ENCODE results near the gene PAX8.

The PAX8 gene

GRCh38 chr2:113203217-113203530, 75.5 kb downstream of the PAX8 start:
- DNase-seq (ENCODE audit: low read depth), result no peak

DNA sequence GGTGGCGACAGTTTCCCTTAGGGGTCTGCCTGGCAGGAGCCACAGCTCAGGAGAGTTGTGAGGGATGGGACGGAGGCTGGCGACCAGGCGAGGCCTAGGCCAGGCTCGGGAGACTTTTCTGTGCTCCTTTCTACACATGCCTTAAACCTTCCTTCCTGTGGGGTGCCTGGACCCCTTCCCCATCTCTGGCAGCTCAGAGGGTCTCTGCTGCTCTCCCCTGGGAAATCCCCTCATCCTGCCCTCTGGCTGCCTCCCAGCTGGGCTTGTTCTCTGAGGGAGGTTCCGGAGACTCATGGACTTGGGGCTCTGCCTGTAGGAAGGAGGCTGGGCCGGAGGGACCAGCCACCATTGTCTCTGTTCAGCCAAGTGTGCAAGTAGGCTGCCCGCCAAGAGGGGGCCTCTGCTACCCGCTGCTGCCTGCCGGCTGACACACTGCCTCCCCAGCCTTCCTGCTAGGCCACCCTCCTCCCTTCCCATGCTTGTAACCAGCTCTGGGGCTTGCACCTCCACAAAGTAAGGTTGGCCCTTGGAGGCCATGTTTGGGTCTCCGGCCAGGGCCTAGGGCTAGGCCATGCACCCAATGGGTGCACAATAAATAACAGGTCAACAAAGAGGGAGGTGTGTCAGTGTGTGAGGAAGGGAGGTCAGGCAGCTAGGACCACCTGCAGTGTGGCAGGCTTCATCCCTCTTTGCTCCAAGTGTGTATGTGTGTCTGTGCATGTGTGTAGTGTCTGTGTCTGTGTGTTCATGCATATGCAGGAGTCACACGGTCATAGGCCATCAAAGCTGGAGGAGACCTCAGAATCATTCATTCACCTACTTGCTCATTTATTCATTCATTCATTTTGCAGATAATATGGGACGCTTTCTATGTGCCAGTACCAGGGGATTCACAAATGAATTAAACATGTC, 76.2 kb downstream of the PAX8 start:
- DNase-seq (ENCODE audit: low read depth), result no peak

- no peak for DNase-seq (ENCODE audit: low read depth)
These were observed 77.0 kb downstream of the PAX8 start for GRCh38 chr2:113201496-113202304.

GRCh38 chr2:113200736-113201490, 77.8 kb downstream of the PAX8 start:
- no peak for DNase-seq (ENCODE audit: low read depth)

DNA sequence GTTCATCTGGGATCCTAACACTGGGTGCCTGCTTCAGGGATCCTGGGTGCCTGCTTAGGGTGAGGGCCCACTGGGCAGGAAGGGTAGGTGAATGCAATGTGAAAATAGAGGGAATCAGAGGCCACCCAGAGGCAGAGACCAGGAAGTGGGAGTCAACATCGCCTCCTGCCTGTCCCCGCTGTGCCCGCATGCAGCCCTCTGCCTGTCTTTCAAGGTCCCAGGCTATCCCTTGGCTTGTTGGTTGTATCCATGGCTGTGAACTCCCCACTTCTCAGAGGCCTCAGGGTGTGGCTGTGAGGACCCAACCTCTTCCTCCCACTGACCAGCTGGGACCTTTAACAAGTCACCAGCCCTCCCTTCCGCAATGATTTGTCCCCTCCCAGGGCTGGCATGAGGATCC, 78.5 kb downstream of the PAX8 start:
- DNase-seq (ENCODE audit: low read depth), result no peak

DNA sequence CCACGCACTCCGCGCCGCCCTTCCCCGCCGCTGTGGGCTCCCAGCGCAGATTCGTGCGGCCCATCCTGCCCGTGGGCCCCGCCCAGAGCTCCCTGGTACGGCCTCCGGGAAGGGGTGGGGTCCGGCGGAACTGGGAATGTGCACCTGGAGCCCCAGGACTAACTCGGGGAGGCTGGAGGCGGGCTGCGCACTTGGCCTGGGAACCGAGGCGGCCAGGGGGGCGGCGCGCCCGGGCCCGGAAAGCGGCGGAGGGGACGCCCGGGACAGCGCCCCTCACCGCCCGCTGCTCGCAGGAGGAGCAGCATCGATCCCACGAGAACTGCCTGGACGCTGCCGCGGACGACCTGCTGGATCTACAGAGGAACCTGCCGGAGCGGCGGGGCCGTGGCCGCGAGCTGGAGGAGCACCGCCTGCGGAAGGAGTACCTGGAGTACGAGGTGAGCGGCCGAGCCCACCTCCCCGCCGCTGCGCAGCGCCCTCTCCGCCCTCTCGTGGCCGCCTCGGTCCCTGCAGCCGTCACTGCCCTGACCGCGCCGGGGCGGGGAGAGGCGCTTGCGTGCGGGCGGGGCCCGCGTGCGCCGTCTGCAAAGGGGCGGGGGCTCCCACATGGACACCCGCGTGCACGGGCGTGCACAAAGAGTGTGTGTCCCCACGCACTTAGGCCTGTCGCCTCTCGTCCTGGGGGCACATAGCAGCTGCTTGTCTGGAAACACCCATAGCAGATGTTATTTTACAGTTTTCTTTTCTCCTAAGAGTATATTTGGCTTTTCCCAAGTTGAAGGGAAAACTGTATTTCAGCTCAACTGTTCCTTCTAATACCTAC, 79.7 kb downstream of the PAX8 start:
- peak; percentile 35 for DNase-seq (ENCODE audit: low read depth)

DNA sequence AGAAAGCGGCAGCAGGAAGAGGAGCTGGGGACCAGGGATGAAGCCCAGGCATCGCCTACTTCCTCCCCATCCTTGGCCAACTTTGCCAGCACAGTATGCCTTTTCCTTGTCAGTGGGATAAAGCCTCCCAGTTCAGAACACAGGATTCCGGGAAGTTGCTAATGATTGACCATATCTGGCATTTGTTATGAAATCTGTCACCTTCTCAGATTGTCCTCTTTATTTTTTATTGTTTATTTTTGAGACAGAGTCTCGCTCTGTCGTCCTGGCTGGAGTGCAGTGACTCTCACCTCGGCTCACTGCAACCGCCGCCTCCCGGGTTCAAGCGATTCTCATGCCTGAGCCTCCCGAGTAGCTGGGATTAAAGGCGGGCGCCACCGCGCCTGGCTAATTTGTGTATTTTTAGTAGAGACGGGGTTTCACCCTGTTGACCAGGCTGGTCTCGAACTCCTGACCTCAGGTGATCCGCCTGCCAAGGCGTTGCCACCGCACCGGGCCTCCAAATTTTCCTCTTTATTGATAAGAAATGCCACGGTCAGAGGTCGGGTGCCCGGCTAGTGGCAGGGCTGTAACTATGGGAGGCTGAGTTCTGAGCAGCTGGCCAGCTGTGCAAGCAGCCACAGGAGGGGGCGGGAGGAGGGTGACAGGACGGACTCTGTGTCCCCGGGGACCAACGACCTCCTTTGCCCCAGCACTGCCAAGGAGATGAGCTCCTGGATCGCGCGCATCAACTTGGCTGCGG, 80.5 kb downstream of the PAX8 start:
- no peak for DNase-seq (ENCODE audit: low read depth)

DNA sequence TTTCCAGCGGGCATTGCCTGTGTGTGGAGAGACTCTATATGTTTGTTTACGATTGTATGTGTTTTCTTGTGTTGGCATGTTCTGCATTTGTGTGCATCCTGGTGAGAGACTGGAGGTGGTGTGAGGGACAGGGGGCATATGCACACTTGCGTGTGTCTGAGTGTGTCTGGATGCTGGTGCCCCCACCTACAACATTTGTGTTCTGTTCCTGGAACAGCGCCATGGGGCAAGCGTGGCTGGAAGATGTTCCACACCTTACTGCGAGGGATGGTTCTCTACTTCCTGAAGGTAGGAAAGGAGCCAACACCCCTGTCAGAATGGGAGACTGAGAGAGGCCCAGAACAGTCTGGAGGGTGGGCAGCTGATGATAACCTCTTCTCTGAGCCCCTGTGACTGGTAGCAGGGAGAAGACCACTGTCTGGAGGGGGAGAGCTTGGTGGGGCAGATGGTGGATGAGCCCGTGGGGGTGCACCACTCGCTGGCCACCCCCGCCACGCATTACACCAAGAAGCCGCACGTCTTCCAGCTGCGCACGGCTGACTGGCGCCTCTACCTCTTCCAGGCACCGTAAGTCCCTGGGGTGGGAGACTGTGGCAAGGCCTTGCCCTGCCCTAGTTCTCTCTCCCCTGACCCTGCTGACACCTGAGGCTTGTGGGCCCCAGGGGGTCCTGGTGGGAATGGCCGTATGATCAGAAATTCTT, 81.2 kb downstream of the PAX8 start:
- DNase-seq (ENCODE audit: low read depth), result no peak

GRCh38 chr2:113196839-113197238, 81.9 kb downstream of the PAX8 start:
- DNase-seq (ENCODE audit: low read depth), result no peak

DNA sequence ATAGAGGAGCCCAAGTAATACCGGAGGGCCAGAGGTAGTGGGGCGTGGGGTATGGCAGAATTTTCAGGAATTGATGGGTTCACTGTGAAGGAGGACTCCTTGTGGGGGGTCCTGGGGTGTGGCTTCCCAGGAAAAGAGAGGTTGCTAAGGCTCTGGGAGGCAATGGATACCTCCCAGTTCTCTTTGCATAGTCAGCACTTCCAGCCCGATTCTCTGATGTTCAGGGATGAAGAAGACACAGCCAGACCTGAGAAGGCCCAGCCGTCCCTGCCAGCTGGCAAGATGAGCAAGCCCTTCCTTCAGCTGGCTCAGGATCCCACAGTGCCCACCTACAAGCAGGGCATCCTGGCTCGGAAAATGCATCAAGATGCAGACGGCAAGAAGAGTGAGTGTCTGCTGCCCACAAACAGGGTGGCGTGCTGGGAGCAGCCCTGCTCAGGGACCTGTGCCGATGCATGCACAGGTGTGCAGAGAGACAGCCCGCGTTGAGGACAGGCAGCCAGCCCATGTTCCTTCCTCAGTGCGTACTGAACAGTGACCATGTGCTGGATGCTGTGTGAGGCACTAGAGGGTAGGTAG, 82.7 kb downstream of the PAX8 start:
- no peak for DNase-seq (ENCODE audit: low read depth)

- no peak for DNase-seq (ENCODE audit: low read depth)
These were observed 86.1 kb downstream of the PAX8 start for GRCh38 chr2:113192459-113193100.

- no peak for DNase-seq (ENCODE audit: low read depth)
These were observed 87.8 kb downstream of the PAX8 start for GRCh38 chr2:113190871-113191270.

GRCh38 chr2:113187771-113188170, 91.0 kb downstream of the PAX8 start:
- DNase-seq (ENCODE audit: low read depth), result no peak

DNA sequence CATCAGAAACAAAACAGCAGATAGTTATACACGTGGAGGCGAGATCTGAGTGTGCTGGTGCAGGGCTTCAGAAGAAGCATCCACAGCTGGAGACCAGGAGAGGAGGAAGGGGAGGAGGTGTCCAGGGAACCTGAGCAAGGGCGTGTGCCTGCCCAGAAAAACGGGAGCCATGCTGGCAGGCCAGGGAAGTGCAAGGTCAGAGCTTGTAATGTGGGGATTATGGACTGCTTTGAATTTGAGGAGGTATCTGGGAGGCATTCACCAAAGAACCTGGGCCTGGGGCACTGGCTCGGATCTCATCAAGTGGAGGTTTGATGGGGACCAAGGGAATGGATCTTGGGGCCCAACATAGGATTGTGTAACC, 92.3 kb downstream of the PAX8 start:
- DNase-seq (ENCODE audit: low read depth), result no peak

DNA sequence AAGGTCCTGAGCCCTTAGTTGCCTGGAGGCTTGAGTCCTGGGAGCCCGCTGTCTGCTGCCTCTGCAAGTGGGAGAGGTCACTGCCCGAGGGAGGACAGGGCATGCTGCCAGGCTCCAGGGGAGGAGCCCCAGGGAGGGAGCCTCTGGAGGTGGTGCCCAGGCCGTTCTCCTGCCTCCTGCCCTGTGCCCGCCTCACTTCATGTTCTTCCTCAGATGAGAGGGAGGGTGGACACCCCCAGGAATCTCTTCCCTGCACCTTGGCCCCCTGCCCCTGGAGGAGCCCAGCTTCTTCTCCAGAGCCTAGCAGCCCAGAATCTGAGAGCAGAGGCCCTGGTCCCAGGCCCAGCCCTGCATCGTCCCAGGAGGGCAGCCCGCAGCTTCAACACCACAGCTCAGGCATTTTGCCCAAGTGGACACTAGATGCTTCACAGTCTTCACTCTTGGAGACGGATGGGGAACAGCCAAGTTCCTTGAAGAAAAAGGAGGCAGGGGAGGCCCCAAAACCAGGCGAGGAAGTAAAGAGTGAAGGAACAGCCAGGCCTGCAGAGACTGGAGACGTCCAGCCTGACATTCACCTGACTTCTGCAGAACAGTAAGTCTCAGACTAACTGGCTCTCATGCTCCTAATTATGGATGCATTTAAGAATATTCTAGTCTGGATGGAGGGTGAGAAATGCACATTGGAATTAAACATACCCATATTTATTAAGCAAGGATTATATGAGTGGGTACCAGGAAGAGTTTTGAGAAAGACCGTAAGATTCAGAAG, 92.9 kb downstream of the PAX8 start:
- DNase-seq (ENCODE audit: low read depth), result no peak

- no peak for DNase-seq (ENCODE audit: low read depth)
These were observed 94.0 kb downstream of the PAX8 start for GRCh38 chr2:113184531-113185230.

GRCh38 chr2:113183703-113184102, 95.0 kb downstream of the PAX8 start:
- no peak for DNase-seq (ENCODE audit: low read depth)

GRCh38 chr2:113183264-113183663, 95.5 kb downstream of the PAX8 start:
- no peak for DNase-seq (ENCODE audit: low read depth)

Data from GM04504 (cell line).